MM.1S (cell line): ENCODE measurements around the gene ANKMY1.

Source experiments
- DNase-seq: peaks from one replicate; pipeline ENCODE4 v3.0.0-alpha.2; 2015
- H2AFZ ChIP-seq: fragments of 300-600 bp; sonication (generic); 2 replicates; pipeline ENCODE4 v1.6.0; 2016; ENCODE audit warnings: antibody characterized with exemption, low read length
- H3F3A ChIP-seq: fragments of 300-600 bp; sonication (generic); 2 replicates; pipeline ENCODE4 v1.6.1; 2016; ENCODE audit warnings: mild to moderate bottlenecking, antibody characterized with exemption, low read length, moderate library complexity, mixed read lengths; ENCODE audit not compliant: insufficient read depth
- H3K27ac ChIP-seq: fragments of 300-600 bp; sonication (generic); 2 replicates; pipeline ENCODE4 v1.5.1; 2016; ENCODE audit warnings: mild to moderate bottlenecking, low read length
- H3K27me3 ChIP-seq: fragments of 300-600 bp; sonication (generic); replicated peaks from 2 replicates; pipeline ENCODE4 v1.6.0; 2016; ENCODE audit warnings: low read length; ENCODE audit not compliant: insufficient read depth
- H3K36me3 ChIP-seq: fragments of 300-600 bp; sonication (generic); replicated peaks from 2 replicates; pipeline ENCODE4 v1.6.1; 2016; ENCODE audit warnings: mild to moderate bottlenecking, low read length, mixed read lengths; ENCODE audit not compliant: insufficient read depth
- H3K4me1 ChIP-seq: fragments of 300-600 bp; sonication (generic); 2 replicates; pipeline ENCODE4 v1.6.1; 2016; ENCODE audit warnings: low read length, mixed read lengths
- H3K4me2 ChIP-seq: fragments of 300-600 bp; sonication (generic); 2 replicates; pipeline ENCODE4 v1.6.0; 2016; ENCODE audit warnings: low read depth, low read length
- H3K4me3 ChIP-seq: fragments of 300-600 bp; sonication (generic); 2 replicates; pipeline ENCODE4 v1.5.1; 2016; ENCODE audit warnings: low read length, mixed read lengths
- H3K79me2 ChIP-seq: fragments of 300-600 bp; sonication (generic); 2 replicates; pipeline ENCODE4 v1.6.1; 2016; ENCODE audit warnings: mixed run types, low read length, mixed read lengths
- H3K9ac ChIP-seq: fragments of 300-600 bp; sonication (generic); 2 replicates; pipeline ENCODE4 v1.6.1; 2016; ENCODE audit warnings: low read length, mixed read lengths
- H3K9me2 ChIP-seq: fragments of 300-600 bp; sonication (generic); replicated peaks from 2 replicates; pipeline ENCODE4 v1.6.1; 2016; ENCODE audit warnings: mild to moderate bottlenecking, low read length, mixed read lengths; ENCODE audit not compliant: insufficient read depth
- H3K9me3 ChIP-seq: fragments of 300-600 bp; sonication (generic); replicated peaks from 2 replicates; pipeline ENCODE4 v1.6.1; 2016; ENCODE audit warnings: mild to moderate bottlenecking, low read length, mixed read lengths; ENCODE audit not compliant: insufficient read depth
- H4K20me1 ChIP-seq: fragments of 300-600 bp; sonication (generic); 2 replicates; pipeline ENCODE4 v1.6.1; 2016; ENCODE audit warnings: mild to moderate bottlenecking, low read length, moderate library complexity, mixed read lengths; ENCODE audit not compliant: insufficient read depth
- EZH2 ChIP-seq: fragments of 300-600 bp; sonication (generic); optimal IDR thresholded peaks from 2 replicates; pipeline ENCODE3; 2017; ENCODE audit warnings: low read depth, mild to moderate bottlenecking, antibody characterized with exemption, low read length, mixed read lengths
- EZH2phosphoT487 ChIP-seq: fragments of 300-600 bp; sonication (generic); IDR thresholded peaks from 2 replicates; pipeline ENCODE4 v1.6.1; 2018; ENCODE audit warnings: antibody characterized with exemption, low read length
- TF ChIP-seq, protein P1 (sequence below): fragments of 300-600 bp; sonication (generic); IDR thresholded peaks from 2 replicates; pipeline ENCODE4 v1.5.1; 2016; ENCODE audit warnings: antibody characterized with exemption, low read length, mixed read lengths

ANKMY1 gene

DNA sequence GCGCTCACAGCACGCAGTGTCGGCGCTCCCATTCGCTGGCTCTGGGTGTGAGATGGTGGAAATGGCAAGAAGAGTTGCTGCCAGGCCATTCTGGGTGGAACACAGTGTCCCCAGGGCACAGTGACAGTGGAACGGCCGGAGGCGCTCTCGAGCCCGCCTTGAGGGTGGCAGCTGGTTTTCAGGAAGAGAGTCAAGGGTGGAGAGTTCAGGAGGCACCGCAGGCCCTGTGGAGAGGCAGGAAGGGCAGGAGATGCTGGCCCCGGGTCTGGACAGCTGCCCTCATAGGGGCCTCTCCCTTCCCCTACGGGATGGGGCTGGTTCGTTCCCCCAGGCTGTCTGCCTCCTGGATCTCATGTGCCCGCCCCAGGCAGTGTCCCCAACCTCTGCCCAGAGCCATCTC lies 109.9 kb downstream of the ANKMY1 start:
- Histone ChIP-seq H3F3A (no peaks in the 10 kb centered on the region), H3K9me3 (no peaks in the 10 kb centered on the region), H4K20me1 (no peaks in the 10 kb centered on the region)

DNA sequence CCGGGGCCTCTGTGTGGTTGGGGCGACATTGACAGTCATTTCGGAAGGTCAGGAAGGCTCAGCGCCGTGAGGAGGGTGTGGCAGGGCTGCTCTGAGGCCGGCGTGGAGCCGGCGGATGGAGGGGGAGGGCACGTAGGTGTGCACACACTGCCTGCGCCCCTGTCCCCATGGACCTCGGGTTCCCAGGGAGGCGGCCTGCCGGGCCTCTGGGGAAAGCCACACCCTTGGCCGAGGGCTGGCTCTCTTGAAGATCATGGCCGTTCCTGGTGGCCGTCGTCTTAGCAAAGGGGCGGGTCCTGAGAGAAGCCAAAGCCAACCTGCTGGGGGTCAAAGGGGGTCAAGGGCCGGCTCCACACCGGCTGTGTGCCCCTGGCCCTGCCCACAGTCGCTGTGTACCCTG lies 110.5 kb downstream of the ANKMY1 start:
- H3K4me1 ChIP-seq: no peaks in the 10 kb centered on the region
- H3K9ac ChIP-seq: no peak overlapping the region
- no peak overlapping the region for H3K4me2 ChIP-seq
- H3K79me2 ChIP-seq: no peaks in the 10 kb centered on the region
- peaks cover 31% of the 10 kb centered on the region for H3K27me3 ChIP-seq
- no peak overlapping the region for H3K4me3 ChIP-seq
- H3F3A ChIP-seq: no peaks in the 10 kb centered on the region
- H3K27ac ChIP-seq: no peak overlapping the region
- DNase-seq: no peak
- TF ChIP-seq, protein P1, sequence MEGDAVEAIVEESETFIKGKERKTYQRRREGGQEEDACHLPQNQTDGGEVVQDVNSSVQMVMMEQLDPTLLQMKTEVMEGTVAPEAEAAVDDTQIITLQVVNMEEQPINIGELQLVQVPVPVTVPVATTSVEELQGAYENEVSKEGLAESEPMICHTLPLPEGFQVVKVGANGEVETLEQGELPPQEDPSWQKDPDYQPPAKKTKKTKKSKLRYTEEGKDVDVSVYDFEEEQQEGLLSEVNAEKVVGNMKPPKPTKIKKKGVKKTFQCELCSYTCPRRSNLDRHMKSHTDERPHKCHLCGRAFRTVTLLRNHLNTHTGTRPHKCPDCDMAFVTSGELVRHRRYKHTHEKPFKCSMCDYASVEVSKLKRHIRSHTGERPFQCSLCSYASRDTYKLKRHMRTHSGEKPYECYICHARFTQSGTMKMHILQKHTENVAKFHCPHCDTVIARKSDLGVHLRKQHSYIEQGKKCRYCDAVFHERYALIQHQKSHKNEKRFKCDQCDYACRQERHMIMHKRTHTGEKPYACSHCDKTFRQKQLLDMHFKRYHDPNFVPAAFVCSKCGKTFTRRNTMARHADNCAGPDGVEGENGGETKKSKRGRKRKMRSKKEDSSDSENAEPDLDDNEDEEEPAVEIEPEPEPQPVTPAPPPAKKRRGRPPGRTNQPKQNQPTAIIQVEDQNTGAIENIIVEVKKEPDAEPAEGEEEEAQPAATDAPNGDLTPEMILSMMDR: no peak
- TF ChIP-seq EZH2 (no peak), EZH2phosphoT487 (no peak)
- H4K20me1 ChIP-seq: no peaks in the 10 kb centered on the region
- H3K9me3 ChIP-seq: no peaks in the 10 kb centered on the region
- H2AFZ ChIP-seq: no peak overlapping the region
- no peaks in the 10 kb centered on the region for H3K9me2 ChIP-seq
- no peaks in the 10 kb centered on the region for H3K36me3 ChIP-seq

More for the DNA sequence above, 109.9 kb downstream of the ANKMY1 start:
- Histone ChIP-seq H3K27me3 (peaks cover 31% of the 10 kb centered on the region), H3K4me3 (no peak overlapping the region), H3K9me2 (no peaks in the 10 kb centered on the region), H3K4me1 (no peaks in the 10 kb centered on the region), H3K79me2 (no peaks in the 10 kb centered on the region), H2AFZ (no peak overlapping the region), H3K4me2 (no peak overlapping the region), H3K9ac (no peak overlapping the region), H3K36me3 (no peaks in the 10 kb centered on the region), H3K27ac (no peak overlapping the region)
- TF ChIP-seq EZH2: no peak
- TF ChIP-seq, protein P1: no peak
- no peak for TF ChIP-seq EZH2phosphoT487
- no peak for DNase-seq

DNA sequence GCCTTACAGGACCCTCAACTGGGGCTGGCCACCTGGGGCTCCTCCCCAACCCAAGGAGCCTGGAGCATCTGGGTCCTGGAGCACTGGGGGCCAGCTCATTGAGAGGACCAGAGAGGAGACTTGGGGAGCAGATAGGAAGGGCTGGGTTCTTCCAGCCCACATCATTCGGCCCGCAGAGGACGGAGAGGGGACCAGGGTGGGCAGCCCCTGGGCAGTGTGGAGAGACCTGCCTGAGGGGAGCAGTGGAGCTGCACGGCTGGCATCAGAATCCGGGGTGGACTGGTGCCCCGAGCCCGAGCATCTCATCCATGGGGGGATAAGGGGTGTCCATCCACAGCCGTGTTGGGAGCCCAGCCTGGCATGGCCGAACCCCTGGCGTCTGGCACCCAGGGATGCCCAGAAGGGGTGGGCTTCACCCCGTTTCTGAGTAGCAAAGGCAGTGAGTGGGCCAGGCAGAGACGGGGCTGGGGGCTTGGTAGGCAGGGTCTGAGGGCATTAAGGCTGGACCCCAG lies 111.1 kb downstream of the ANKMY1 start:
- no peak for DNase-seq
- no peak overlapping the region for H3K4me3 ChIP-seq
- H3K27me3 ChIP-seq: peaks cover 31% of the 10 kb centered on the region
- no peaks in the 10 kb centered on the region for H3K4me1 ChIP-seq
- H3K9me2 ChIP-seq: no peaks in the 10 kb centered on the region
- H3K27ac ChIP-seq: no peak overlapping the region
- H3F3A ChIP-seq: no peaks in the 10 kb centered on the region
- H3K4me2 ChIP-seq: no peak overlapping the region
- no peak overlapping the region for H2AFZ ChIP-seq
- no peaks in the 10 kb centered on the region for H3K36me3 ChIP-seq
- TF ChIP-seq EZH2 (no peak), EZH2phosphoT487 (no peak)
- TF ChIP-seq, protein P1: no peak
- no peak overlapping the region for H3K9ac ChIP-seq
- no peaks in the 10 kb centered on the region for H4K20me1 ChIP-seq
- H3K79me2 ChIP-seq: no peaks in the 10 kb centered on the region
- H3K9me3 ChIP-seq: no peaks in the 10 kb centered on the region
